Measurements from ENCODE around the gene MBD6.

The MBD6 gene

DNA sequence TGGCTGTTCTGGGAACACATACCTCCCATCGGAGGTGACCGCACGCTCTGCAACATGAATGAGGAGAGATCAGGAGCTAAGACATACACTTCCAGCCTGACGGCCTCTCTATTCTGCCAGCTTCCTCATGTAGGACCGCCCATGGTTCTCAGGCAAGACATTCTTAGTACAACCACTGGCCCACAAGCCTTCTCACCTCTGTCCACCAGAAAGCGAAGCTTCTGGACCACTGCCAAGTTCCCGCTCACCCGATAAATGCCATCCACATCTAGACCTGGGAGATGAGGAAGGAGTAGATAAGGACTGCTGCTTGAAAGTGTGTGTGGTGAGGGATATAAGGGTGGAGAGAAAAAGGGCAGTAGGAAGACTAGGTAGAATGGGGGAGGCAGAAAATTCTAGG, 48.2 kb upstream of the MBD6 start:
- Histone ChIP-seq H3K27me3 (ENCODE audit: insufficient read depth, poor library complexity, severe bottlenecking) (no peaks in the 10 kb centered on the region), H3K4me3 (replicated peaks; ENCODE audit: insufficient read depth, low read length) (no peak overlapping the region), H3K27ac (replicated peaks) (no peak overlapping the region)
- TF ChIP-seq, protein P1, sequence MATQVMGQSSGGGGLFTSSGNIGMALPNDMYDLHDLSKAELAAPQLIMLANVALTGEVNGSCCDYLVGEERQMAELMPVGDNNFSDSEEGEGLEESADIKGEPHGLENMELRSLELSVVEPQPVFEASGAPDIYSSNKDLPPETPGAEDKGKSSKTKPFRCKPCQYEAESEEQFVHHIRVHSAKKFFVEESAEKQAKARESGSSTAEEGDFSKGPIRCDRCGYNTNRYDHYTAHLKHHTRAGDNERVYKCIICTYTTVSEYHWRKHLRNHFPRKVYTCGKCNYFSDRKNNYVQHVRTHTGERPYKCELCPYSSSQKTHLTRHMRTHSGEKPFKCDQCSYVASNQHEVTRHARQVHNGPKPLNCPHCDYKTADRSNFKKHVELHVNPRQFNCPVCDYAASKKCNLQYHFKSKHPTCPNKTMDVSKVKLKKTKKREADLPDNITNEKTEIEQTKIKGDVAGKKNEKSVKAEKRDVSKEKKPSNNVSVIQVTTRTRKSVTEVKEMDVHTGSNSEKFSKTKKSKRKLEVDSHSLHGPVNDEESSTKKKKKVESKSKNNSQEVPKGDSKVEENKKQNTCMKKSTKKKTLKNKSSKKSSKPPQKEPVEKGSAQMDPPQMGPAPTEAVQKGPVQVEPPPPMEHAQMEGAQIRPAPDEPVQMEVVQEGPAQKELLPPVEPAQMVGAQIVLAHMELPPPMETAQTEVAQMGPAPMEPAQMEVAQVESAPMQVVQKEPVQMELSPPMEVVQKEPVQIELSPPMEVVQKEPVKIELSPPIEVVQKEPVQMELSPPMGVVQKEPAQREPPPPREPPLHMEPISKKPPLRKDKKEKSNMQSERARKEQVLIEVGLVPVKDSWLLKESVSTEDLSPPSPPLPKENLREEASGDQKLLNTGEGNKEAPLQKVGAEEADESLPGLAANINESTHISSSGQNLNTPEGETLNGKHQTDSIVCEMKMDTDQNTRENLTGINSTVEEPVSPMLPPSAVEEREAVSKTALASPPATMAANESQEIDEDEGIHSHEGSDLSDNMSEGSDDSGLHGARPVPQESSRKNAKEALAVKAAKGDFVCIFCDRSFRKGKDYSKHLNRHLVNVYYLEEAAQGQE (IDR thresholded peaks at IDR 0.05; ENCODE audit: insufficient replicate concordance, low read depth) = no peak
- no peak for TF ChIP-seq GABPA (IDR thresholded peaks at IDR 0.05; ENCODE audit: low read depth)
- no peak for TF ChIP-seq POLR2AphosphoS5 (IDR thresholded peaks at IDR 0.05; ENCODE audit: low read depth)
- no peak for TF ChIP-seq SPI1 (IDR thresholded peaks at IDR 0.05; ENCODE audit: borderline replicate concordance, low read depth)
- TF ChIP-seq, protein P2, sequence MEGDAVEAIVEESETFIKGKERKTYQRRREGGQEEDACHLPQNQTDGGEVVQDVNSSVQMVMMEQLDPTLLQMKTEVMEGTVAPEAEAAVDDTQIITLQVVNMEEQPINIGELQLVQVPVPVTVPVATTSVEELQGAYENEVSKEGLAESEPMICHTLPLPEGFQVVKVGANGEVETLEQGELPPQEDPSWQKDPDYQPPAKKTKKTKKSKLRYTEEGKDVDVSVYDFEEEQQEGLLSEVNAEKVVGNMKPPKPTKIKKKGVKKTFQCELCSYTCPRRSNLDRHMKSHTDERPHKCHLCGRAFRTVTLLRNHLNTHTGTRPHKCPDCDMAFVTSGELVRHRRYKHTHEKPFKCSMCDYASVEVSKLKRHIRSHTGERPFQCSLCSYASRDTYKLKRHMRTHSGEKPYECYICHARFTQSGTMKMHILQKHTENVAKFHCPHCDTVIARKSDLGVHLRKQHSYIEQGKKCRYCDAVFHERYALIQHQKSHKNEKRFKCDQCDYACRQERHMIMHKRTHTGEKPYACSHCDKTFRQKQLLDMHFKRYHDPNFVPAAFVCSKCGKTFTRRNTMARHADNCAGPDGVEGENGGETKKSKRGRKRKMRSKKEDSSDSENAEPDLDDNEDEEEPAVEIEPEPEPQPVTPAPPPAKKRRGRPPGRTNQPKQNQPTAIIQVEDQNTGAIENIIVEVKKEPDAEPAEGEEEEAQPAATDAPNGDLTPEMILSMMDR (IDR thresholded peaks at IDR 0.05; ENCODE audit: insufficient read depth, low read length) = no peak
- no peak for DNase-seq (ENCODE audit: low read depth in 1 of 2, low spot score in 1 of 2)

DNA sequence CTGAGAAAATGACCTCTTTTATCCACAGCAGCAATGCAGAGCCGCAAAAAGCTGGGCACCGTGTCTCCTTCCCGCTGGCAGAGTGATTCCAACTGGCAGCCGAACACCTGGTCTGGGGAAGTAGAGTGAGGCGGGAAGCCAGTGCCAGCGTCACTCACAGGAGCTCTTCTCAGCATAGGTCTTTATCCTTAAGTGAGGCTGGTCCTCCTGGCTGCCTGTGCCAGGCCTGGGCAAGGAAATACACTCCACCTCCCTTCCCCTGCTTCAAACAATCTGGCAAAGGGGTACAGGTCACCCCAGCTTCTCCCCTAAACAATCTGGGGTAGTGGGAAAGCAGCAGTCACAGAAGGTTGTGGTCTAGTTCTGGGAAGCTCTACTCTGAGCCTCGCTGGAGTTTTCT, 47.8 kb upstream of the MBD6 start:
- Histone ChIP-seq H3K27me3 (ENCODE audit: insufficient read depth, poor library complexity, severe bottlenecking) (no peaks in the 10 kb centered on the region), H3K4me3 (replicated peaks; ENCODE audit: insufficient read depth, low read length) (no peak overlapping the region), H3K27ac (replicated peaks) (no peak overlapping the region)
- TF ChIP-seq SPI1 (IDR thresholded peaks at IDR 0.05; ENCODE audit: borderline replicate concordance, low read depth) (no peak), POLR2AphosphoS5 (IDR thresholded peaks at IDR 0.05; ENCODE audit: low read depth) (no peak), GABPA (IDR thresholded peaks at IDR 0.05; ENCODE audit: low read depth) (no peak)
- TF ChIP-seq, protein P1 (IDR thresholded peaks at IDR 0.05; ENCODE audit: insufficient replicate concordance, low read depth) = no peak
- TF ChIP-seq, protein P2 (IDR thresholded peaks at IDR 0.05; ENCODE audit: insufficient read depth, low read length) = no peak
- no peak for DNase-seq (ENCODE audit: low read depth in 1 of 2, low spot score in 1 of 2)

- Histone ChIP-seq H3K27me3 (ENCODE audit: insufficient read depth, poor library complexity, severe bottlenecking) (no peaks in the 10 kb centered on the region), H3K27ac (replicated peaks) (peak overlapping the region; percentile 90), H3K4me3 (replicated peaks; ENCODE audit: insufficient read depth, low read length) (peak overlapping the region; percentile 62)
- no peak for TF ChIP-seq POLR2AphosphoS5 (IDR thresholded peaks at IDR 0.05; ENCODE audit: low read depth)
- no peak for TF ChIP-seq GABPA (IDR thresholded peaks at IDR 0.05; ENCODE audit: low read depth)
- TF ChIP-seq, protein P2 (IDR thresholded peaks at IDR 0.05; ENCODE audit: insufficient read depth, low read length) = no peak
- TF ChIP-seq SPI1 (IDR thresholded peaks at IDR 0.05; ENCODE audit: borderline replicate concordance, low read depth) = no peak
- TF ChIP-seq, protein P1 (IDR thresholded peaks at IDR 0.05; ENCODE audit: insufficient replicate concordance, low read depth) = no peak
- DNase-seq (ENCODE audit: low read depth in 1 of 2, low spot score in 1 of 2) = no peak
Observed at GRCh38 chr12:57475271-57476161, 47.1 kb upstream of the MBD6 start.

Data from HL-60 (cell line).